Liver (tissue), 9 donors: ENCODE measurements around the gene ARHGEF16. TPM values are rescaled to one million over a fixed set of nuclear protein-coding genes. Genes with fewer than 3 reads are reported as not detected.

Experiments
- DNase-seq: peaks from one replicate; pipeline ENCODE4 v3.0.0-alpha.2; 2017; ENCODE audit warnings: low spot score
- H3K27ac ChIP-seq, 2 donors: one replicate each; pipeline ENCODE4 v1.7.0; 2013; ENCODE audit warnings: inconsistent platforms in 2 of 2, low read length in 2 of 2, control low read depth in 1 of 2, low read depth in 1 of 2, mild to moderate bottlenecking in 1 of 2
- H3K27me3 ChIP-seq, 4 donors: one replicate each; pipeline versions ENCODE4 v1.6.1 to v1.7.0; 2013; ENCODE audit warnings: low read length in 3 of 4, inconsistent platforms in 1 of 4, mild to moderate bottlenecking in 1 of 4, moderate library complexity in 1 of 4; ENCODE audit not compliant: control insufficient read depth in 4 of 4, insufficient read depth in 4 of 4
- H3K36me3 ChIP-seq, 4 donors: one replicate each; pipeline versions ENCODE4 v1.6.1 to v1.7.0; 2013; ENCODE audit warnings: low read length in 3 of 4, mild to moderate bottlenecking in 3 of 4, low read depth in 1 of 4, moderate library complexity in 1 of 4; ENCODE audit not compliant: control insufficient read depth in 4 of 4, insufficient read depth in 3 of 4
- H3K4me1 ChIP-seq, 4 donors: one replicate each; pipeline versions ENCODE4 v1.6.1 to v1.7.0; 2013; ENCODE audit warnings: low read length in 3 of 4, mild to moderate bottlenecking in 3 of 4, moderate library complexity in 1 of 4; ENCODE audit not compliant: control insufficient read depth in 4 of 4, insufficient read depth in 4 of 4
- H3K4me3 ChIP-seq, 3 donors: one replicate each; pipeline versions ENCODE4 v1.6.1 to v1.7.0; 2013; ENCODE audit warnings: low read length in 3 of 3, control low read depth in 1 of 3, low read depth in 1 of 3, mild to moderate bottlenecking in 1 of 3
- H3K9ac ChIP-seq, 2 donors: one replicate each; pipeline ENCODE4 v1.7.0; 2013; ENCODE audit warnings: low read length in 2 of 2, mild to moderate bottlenecking in 2 of 2, moderate library complexity in 2 of 2, control low read depth in 1 of 2, low read depth in 1 of 2
- H3K9me3 ChIP-seq, 4 donors: one replicate each; pipeline versions ENCODE4 v1.6.1 to v1.7.0; 2013; ENCODE audit warnings: low read length in 3 of 4; ENCODE audit not compliant: control insufficient read depth in 4 of 4
- EGR1 ChIP-seq, 2 donors: IDR thresholded peaks; 2 replicates each; pipeline ENCODE4 v1.6.1; 2016 to 2018; ENCODE audit warnings: antibody characterized with exemption in 2 of 2, low read depth in 2 of 2
- FOXA1 ChIP-seq: IDR thresholded peaks from 2 replicates; pipeline ENCODE4 v1.6.1; 2016; ENCODE audit warnings: antibody characterized with exemption
- FOXA2 ChIP-seq: IDR thresholded peaks from 2 replicates; pipeline ENCODE4 v1.6.1; 2016; ENCODE audit warnings: antibody characterized with exemption
- HNF4G ChIP-seq: IDR thresholded peaks from 2 replicates; pipeline ENCODE4 v1.6.1; 2016; ENCODE audit warnings: antibody characterized with exemption
- JUND ChIP-seq, 2 donors: IDR thresholded peaks; 2 replicates each; pipeline ENCODE4 v1.6.1; 2016; ENCODE audit warnings: antibody characterized with exemption in 2 of 2
- NR2F2 ChIP-seq: IDR thresholded peaks from 2 replicates; pipeline ENCODE4 v1.6.1; 2016; ENCODE audit warnings: antibody characterized with exemption
- RAD21 ChIP-seq, 2 donors: IDR thresholded peaks; 2 replicates each; pipeline ENCODE4 v1.6.1; 2016; ENCODE audit warnings: antibody characterized with exemption in 2 of 2, mild to moderate bottlenecking in 2 of 2
- RXRA ChIP-seq, 2 donors: IDR thresholded peaks; 2 replicates each; pipeline ENCODE4 v1.6.1; 2017 to 2018; ENCODE audit warnings: antibody characterized with exemption in 2 of 2, mild to moderate bottlenecking in 1 of 2
- SP1 ChIP-seq: IDR thresholded peaks from 2 replicates; pipeline ENCODE4 v1.6.1; 2018; ENCODE audit warnings: antibody characterized with exemption, mild to moderate bottlenecking
- TAF1 ChIP-seq: conservative IDR thresholded peaks from 2 replicates; pipeline ENCODE4 v1.6.1; 2016; ENCODE audit warnings: antibody characterized with exemption, mild to moderate bottlenecking
- WGBS: extraction: QIAGEN DNeasy Blood & Tissue Kit; methylation state at CpG from one replicate; pipeline ENCODE4 v1.1.7; 2013; 5-methylcytosine and 5-hydroxymethylcytosine counted together
- polyA plus RNA-seq, 2 donors: library from polyadenylated mRNA; stranded (reverse) in 1 of 2; unstranded in 1 of 2; fragments of 200-250 nt in 1 of 2; fragments of >200 nt in 1 of 2; fragmentation: Nextera tagmentation in 1 of 2; extraction: Ambion mirVana in 1 of 2; gene quantifications; one replicate each; pipeline versions ENCODE4 v1.2.1 to v1.2.3, GENCODE V29; 2013 to 2015
- total RNA-seq, 2 donors: library from RNA; depleted of rRNA; stranded (reverse); fragments of >200 nt; gene quantifications; one replicate each; pipeline ENCODE4 v1.2.3, GENCODE V29; 2014
- TF ChIP-seq, protein P1 (sequence below): IDR thresholded peaks from 2 replicates; pipeline ENCODE4 v1.6.1; 2016; ENCODE audit warnings: antibody characterized with exemption
- TF ChIP-seq, protein P2 (sequence below): fragments of 150-350 bp; IDR thresholded peaks from 2 replicates; pipeline ENCODE4 v1.5.1; 2017; ENCODE audit warnings: improper control_type of control experiment, low read depth, low read length; ENCODE audit not compliant: missing input control
- TF ChIP-seq, protein P3 (sequence below): IDR thresholded peaks from 2 replicates; pipeline ENCODE4 v1.6.1; 2016; ENCODE audit warnings: antibody characterized with exemption, mild to moderate bottlenecking
- TF ChIP-seq, protein P4 (sequence below): IDR thresholded peaks from 2 replicates; pipeline ENCODE4 v1.6.1; 2016; ENCODE audit warnings: antibody characterized with exemption
- donor health status: healthy.
- donor health status: healthy.
- donor health status: healthy.
- donor health status: healthy.
- donor health status: healthy.

ARHGEF16 gene
- total and polyA plus RNA-seq, 4 donors, result 0.65 to 5.6 (median 2.8) TPM

DNA sequence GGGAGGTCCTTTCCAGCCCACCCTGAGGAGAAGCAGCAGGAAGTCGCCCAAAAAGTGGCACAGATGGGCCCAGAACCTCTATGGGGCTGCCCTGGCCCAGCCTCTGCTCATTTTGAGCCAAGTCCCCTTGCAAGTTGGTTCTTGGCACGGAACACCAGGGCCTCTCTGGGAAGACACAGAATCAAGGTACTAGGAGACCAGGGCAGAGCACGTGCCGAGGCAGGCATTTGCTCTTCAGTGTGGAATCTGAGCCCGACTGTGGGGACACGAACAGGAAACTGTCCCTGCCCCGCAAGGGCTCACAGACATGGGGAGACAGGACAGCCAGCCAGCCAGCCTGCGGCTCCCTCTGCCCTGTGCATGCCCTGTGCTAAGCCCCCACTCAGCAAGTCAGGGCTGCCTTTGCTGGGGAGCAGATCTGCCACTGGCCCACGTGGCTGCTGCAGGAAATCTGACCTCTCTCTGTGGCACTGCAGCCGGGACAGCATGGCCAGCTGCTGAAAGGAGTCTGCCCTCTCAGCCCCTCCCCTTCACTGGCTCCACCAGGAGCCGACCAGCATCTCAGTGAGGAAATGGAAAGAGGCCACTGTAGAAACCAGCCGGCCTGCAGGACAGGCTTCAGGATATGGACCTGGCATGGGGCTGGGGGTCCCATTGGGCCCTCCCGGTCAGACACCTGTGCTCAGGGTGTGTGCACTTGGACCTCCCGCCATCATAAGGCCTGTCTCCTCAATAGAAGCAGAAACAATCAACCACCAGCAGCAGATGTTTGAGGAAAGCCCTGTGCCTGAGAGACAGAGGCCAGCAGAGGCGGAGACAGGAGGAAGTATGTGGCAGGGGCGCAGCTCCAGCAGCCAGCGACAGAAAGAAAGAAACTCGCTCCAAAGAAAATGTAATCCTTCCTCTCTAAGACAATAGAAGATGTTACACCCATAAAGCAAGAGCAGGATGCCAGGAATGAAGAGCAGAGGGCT is 3.7 kb downstream of the ARHGEF16 start:
- Histone ChIP-seq H3K4me1 (peaks cover 6 to 27% (median 10%) of the 10 kb centered on the region in 4 donors), H3K4me3 (no peak overlapping the region), H3K36me3 (no peaks in the 10 kb centered on the region), H3K27ac (no peak overlapping the region), H3K27me3 (no peaks in the 10 kb centered on the region), H3K9me3 (no peaks in the 10 kb centered on the region), H3K9ac (no peak overlapping the region)
- DNase-seq, result no peak
- WGBS, result 63% methylated on average over 18 of the region's 18 CpGs
- TF ChIP-seq, protein P1, sequence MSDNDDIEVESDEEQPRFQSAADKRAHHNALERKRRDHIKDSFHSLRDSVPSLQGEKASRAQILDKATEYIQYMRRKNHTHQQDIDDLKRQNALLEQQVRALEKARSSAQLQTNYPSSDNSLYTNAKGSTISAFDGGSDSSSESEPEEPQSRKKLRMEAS, result no peak
- TF ChIP-seq JUND (IDR thresholded peaks at IDR 0.05) (no peak), FOXA1 (no peak), EGR1 (IDR thresholded peaks at IDR 0.05; ENCODE audit: low read depth in 2 of 2) (no peak), NR2F2 (no peak)
- TF ChIP-seq, protein P2, sequence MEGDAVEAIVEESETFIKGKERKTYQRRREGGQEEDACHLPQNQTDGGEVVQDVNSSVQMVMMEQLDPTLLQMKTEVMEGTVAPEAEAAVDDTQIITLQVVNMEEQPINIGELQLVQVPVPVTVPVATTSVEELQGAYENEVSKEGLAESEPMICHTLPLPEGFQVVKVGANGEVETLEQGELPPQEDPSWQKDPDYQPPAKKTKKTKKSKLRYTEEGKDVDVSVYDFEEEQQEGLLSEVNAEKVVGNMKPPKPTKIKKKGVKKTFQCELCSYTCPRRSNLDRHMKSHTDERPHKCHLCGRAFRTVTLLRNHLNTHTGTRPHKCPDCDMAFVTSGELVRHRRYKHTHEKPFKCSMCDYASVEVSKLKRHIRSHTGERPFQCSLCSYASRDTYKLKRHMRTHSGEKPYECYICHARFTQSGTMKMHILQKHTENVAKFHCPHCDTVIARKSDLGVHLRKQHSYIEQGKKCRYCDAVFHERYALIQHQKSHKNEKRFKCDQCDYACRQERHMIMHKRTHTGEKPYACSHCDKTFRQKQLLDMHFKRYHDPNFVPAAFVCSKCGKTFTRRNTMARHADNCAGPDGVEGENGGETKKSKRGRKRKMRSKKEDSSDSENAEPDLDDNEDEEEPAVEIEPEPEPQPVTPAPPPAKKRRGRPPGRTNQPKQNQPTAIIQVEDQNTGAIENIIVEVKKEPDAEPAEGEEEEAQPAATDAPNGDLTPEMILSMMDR, result no peak
- TF ChIP-seq, protein P3, sequence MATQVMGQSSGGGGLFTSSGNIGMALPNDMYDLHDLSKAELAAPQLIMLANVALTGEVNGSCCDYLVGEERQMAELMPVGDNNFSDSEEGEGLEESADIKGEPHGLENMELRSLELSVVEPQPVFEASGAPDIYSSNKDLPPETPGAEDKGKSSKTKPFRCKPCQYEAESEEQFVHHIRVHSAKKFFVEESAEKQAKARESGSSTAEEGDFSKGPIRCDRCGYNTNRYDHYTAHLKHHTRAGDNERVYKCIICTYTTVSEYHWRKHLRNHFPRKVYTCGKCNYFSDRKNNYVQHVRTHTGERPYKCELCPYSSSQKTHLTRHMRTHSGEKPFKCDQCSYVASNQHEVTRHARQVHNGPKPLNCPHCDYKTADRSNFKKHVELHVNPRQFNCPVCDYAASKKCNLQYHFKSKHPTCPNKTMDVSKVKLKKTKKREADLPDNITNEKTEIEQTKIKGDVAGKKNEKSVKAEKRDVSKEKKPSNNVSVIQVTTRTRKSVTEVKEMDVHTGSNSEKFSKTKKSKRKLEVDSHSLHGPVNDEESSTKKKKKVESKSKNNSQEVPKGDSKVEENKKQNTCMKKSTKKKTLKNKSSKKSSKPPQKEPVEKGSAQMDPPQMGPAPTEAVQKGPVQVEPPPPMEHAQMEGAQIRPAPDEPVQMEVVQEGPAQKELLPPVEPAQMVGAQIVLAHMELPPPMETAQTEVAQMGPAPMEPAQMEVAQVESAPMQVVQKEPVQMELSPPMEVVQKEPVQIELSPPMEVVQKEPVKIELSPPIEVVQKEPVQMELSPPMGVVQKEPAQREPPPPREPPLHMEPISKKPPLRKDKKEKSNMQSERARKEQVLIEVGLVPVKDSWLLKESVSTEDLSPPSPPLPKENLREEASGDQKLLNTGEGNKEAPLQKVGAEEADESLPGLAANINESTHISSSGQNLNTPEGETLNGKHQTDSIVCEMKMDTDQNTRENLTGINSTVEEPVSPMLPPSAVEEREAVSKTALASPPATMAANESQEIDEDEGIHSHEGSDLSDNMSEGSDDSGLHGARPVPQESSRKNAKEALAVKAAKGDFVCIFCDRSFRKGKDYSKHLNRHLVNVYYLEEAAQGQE, result no peak

DNA sequence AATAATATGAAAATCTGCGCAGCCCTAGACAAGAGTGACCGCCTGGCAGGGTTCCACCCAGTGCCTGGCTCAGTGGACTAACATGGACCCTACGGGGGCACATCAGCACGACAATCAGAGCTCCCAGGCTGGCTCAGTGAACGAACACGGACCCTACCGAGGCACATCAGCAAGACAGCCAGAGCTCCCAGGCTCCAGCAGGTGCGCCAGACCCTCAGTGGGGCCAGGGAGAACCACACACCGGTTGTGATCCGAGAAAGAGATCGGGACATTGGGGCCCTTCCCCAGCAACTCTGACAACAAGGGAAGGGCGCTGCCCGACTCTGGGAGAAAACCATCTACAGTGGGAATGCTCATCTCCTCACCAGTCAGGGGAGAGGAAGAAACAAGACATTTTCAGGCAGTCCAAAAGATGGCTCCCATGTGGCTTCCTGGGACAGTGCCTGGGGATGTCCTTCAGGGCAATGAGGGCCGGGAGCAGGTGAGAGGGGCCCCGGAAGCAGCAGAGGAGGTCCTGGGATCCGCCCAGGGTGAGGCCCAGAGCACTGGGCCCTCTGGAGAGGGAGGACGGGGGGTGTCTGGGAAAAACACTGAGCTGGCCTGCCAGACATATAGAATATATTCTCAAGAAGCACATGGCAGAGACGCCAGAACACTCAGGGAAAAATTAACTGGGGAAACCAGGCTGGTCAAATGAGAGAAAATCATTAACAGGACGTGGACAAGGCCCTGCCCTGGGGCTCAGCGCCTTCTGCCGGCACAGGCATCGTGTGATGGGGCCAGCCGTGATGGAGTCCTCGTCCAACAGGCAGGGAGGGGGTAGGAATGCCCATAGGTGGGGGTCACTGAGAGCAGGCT is 4.8 kb downstream of the ARHGEF16 start:
- no peaks in the 10 kb centered on the region for H3K9me3 ChIP-seq
- 88% methylated on average over 24 of the region's 24 CpGs for WGBS
- no peak overlapping the region for H3K4me3 ChIP-seq
- H3K9ac ChIP-seq, result no peak overlapping the region
- peaks cover 2 to 18% (median 6%) of the 10 kb centered on the region in 4 donors for H3K4me1 ChIP-seq
- no peak for DNase-seq
- H3K27me3 ChIP-seq, result no peaks in the 10 kb centered on the region
- no peaks in the 10 kb centered on the region for H3K36me3 ChIP-seq
- no peak overlapping the region for H3K27ac ChIP-seq
- TF ChIP-seq, protein P3, result no peak
- TF ChIP-seq HNF4G, result no peak
- TF ChIP-seq, protein P2, result no peak
- TF ChIP-seq EGR1 (IDR thresholded peaks at IDR 0.05; ENCODE audit: low read depth in 2 of 2), result no peak
- TF ChIP-seq RAD21 (IDR thresholded peaks at IDR 0.05), result no peak
- no peak for TF ChIP-seq JUND (IDR thresholded peaks at IDR 0.05)
- TF ChIP-seq TAF1, result no peak
- no peak for TF ChIP-seq SP1
- no peak for TF ChIP-seq RXRA (IDR thresholded peaks at IDR 0.05)
- TF ChIP-seq FOXA2, result no peak
- no peak for TF ChIP-seq NR2F2
- TF ChIP-seq, protein P4, sequence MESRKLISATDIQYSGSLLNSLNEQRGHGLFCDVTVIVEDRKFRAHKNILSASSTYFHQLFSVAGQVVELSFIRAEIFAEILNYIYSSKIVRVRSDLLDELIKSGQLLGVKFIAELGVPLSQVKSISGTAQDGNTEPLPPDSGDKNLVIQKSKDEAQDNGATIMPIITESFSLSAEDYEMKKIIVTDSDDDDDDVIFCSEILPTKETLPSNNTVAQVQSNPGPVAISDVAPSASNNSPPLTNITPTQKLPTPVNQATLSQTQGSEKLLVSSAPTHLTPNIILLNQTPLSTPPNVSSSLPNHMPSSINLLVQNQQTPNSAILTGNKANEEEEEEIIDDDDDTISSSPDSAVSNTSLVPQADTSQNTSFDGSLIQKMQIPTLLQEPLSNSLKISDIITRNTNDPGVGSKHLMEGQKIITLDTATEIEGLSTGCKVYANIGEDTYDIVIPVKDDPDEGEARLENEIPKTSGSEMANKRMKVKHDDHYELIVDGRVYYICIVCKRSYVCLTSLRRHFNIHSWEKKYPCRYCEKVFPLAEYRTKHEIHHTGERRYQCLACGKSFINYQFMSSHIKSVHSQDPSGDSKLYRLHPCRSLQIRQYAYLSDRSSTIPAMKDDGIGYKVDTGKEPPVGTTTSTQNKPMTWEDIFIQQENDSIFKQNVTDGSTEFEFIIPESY, result no peak
